Bladder microvascular endothelial cell (primary cell): Measurements from ENCODE around the gene SERPINA10. TPM values are rescaled to one million over a fixed set of nuclear protein-coding genes. Genes with fewer than 3 reads are reported as not detected.

Experiments
- total RNA-seq: library from RNA; depleted of rRNA; stranded (reverse); fragments of >200 nt; gene quantifications from 2 replicates; pipeline ENCODE4 v1.2.3, GENCODE V29; 2014

Gene SERPINA10, protein sequence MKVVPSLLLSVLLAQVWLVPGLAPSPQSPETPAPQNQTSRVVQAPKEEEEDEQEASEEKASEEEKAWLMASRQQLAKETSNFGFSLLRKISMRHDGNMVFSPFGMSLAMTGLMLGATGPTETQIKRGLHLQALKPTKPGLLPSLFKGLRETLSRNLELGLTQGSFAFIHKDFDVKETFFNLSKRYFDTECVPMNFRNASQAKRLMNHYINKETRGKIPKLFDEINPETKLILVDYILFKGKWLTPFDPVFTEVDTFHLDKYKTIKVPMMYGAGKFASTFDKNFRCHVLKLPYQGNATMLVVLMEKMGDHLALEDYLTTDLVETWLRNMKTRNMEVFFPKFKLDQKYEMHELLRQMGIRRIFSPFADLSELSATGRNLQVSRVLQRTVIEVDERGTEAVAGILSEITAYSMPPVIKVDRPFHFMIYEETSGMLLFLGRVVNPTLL
- not detected in 2 replicates for total RNA-seq

DNA sequence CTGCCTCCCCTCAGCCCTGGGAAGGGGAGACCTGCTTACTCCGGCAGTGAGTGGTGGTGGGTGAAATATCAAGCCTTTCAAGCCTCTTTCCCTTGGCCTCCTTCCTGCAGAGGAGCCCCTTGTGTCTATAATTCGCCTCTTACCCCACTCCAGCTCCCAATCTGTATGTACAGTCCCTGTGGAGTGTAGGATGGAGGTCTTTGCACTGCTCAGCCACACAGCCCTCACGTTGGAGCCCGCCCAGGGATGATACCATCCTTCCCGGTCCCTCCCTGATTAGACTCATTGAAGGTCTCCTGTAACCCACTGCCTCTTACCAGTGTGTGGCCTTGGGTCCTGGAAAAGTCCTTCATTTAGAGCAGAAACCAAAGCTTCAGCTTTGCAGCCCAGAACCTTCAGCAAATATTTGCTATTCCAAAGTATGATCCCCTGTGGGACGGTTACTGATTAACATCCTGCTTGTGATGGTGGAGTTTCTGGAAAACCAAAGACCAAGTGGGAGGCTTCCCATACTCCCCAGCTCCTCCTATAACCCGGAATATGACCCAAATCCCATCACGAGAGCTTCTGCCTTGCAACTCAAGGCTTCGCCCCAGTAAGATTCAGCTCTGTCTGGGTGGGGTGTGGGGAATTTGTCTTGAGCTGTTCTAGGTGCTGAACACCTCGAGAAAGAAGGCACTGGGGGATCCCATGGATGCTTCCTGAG is at the start of gene SERPINA10:
Gene SERPINA10, minus strand, starts transcription at position 397 of the 706 bp plus-strand sequence. CDS start 2,675 bp downstream, outside the sequence.

DNA sequence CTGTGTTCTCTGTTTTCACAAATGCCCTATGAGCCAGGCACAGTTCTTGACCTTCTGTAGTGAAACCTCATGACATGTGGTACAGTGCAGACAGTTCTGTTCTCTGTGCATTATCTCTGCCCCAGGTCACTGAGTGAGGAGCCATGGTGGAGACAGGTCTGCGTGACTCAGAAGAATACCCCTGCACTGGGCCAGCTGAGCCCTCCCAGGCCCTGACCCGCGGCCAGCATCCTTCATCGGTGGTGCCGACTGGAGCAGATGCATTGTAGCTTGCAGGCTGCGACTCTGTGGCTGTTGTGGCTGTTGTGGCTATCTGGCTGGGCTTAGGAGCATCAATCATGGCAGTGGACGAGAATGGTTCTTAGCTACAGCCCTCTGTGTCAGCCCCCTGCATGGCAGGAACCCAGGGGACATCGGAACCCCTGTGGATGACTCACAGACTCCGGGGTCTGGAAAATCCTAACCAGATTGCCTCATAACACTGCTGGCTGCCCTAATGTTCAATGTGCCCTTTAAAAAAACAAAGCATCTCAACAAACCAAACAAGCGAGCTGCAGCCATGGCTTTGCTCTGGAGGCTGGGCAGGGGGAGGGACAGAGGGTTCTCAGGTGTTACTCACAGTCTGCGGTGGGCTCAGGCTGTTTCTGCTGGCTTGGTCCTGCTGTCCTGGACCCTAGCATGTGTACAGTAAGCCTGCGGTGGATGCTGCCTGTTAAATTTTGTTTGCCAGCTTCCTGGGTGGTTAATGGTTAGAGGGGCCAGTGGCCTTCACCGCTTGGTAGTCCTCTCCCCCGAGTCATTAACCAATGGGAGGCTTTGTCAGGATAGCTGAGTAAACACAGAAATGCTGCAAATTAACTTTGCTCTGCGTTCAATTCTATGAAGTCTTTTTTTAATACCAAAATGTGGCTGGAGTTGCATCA is 29.8 kb upstream of the SERPINA10 start, which contains the start of gene SERPINA6:
Gene SERPINA6, minus strand, starts transcription at position 689 of the 923 bp plus-strand sequence. CDS start 8,688 bp downstream, outside the sequence.

Other genes with a start within 250 kb of the SERPINA10 start
- 60.7 and 129 TPM in 2 replicates for gene DDX24, start 212.1 kb downstream of the SERPINA10 start, total RNA-seq
- 15.5 and 27.7 TPM in 2 replicates for gene IFI27L1, start 212.0 kb downstream of the SERPINA10 start, total RNA-seq
- gene IFI27, start 182.5 kb downstream of the SERPINA10 start, total RNA-seq, result 263 and 857 TPM in 2 replicates
- gene IFI27L2, start 163.7 kb downstream of the SERPINA10 start, total RNA-seq, result 18.1 and 38.5 TPM in 2 replicates
- under 0.01 and 0.16 TPM in 2 replicates for gene PPP4R4, start 118.9 kb downstream of the SERPINA10 start, total RNA-seq
- gene SERPINA6, start 30.1 kb upstream of the SERPINA10 start, total RNA-seq, result not detected in 2 replicates
- gene SERPINA2, start 73.4 kb upstream of the SERPINA10 start, total RNA-seq, result not detected in 2 replicates
- gene SERPINA1, start 95.3 kb upstream of the SERPINA10 start, total RNA-seq, result not detected in 2 replicates
- gene SERPINA11, start 159.5 kb upstream of the SERPINA10 start, total RNA-seq, result not detected in 2 replicates
- gene SERPINA9, start 182.9 kb upstream of the SERPINA10 start, total RNA-seq, result not detected in 2 replicates
- not detected in 2 replicates for gene SERPINA12, start 216.2 kb upstream of the SERPINA10 start, total RNA-seq